Ovary (tissue), 9 donors: Measurements from ENCODE around the gene ATP8B1. TPM values are rescaled to one million over a fixed set of nuclear protein-coding genes. Genes with fewer than 3 reads are reported as not detected.

Experiments used
- DNase-seq, 5 donors: peaks; one replicate each; pipeline ENCODE4 v3.0.0-alpha.2; 2019 to 2020
- H3K27ac ChIP-seq, 2 donors: fragments of 200-600 bp; one replicate each; pipeline versions ENCODE4 v1.5.1 to v1.8.0; 2019 to 2022
- H3K27me3 ChIP-seq: fragments of 200-600 bp; one replicate; pipeline ENCODE4 v1.8.0; 2022
- H3K36me3 ChIP-seq: fragments of 200-600 bp; sonication (generic); one replicate; pipeline ENCODE4 v1.5.1; 2019
- H3K4me1 ChIP-seq: one replicate; pipeline ENCODE4 v1.8.1; 2013; ENCODE audit warnings: mild to moderate bottlenecking, moderate library complexity; ENCODE audit not compliant: insufficient read depth
- H3K4me3 ChIP-seq: fragments of 200-600 bp; sonication (generic); one replicate; pipeline ENCODE4 v1.5.1; 2017
- H3K9me3 ChIP-seq, 2 donors: fragments of 200-600 bp in 1 of 2; sonication (generic) in 1 of 2; one replicate each; pipeline versions ENCODE4 v1.5.1 to v1.8.1; 2013 to 2019; ENCODE audit warnings: mild to moderate bottlenecking in 1 of 2, moderate library complexity in 1 of 2
- CTCF ChIP-seq, 3 donors: fragments of 450-650 bp in 2 of 3; fragments of 200-600 bp in 1 of 3; IDR thresholded peaks; one replicate each; pipeline versions ENCODE4 v1.5.1 to v1.8.0; 2016 to 2022; ENCODE audit warnings: antibody characterized with exemption in 3 of 3, mild to moderate bottlenecking in 1 of 3
- EP300 ChIP-seq: sonication (generic); formaldehyde crosslinking; IDR thresholded peaks from one replicate; pipeline ENCODE4 v1.6.1; 2017; ENCODE audit warnings: antibody characterized with exemption
- POLR2A ChIP-seq: fragments of 450-650 bp; IDR thresholded peaks from one replicate; pipeline ENCODE4 v1.6.1; 2017; ENCODE audit warnings: antibody characterized with exemption, mild to moderate bottlenecking, moderate library complexity
- WGBS, 3 donors: extraction: QIAGEN DNeasy Blood & Tissue Kit in 1 of 3; methylation state at CpG; one replicate each; pipeline versions ENCODE4 v1.1.5 to v1.1.7; 2013 to 2017; 5-methylcytosine and 5-hydroxymethylcytosine counted together
- intact Hi-C, 4 donors: fragments of 100-400 bp; cut with DNase I; formaldehyde crosslinking; loops; one replicate each; pipeline versions ENCODE4 v1.11.0 to v1.15.1; 2022 to 2023
- polyA plus RNA-seq, 2 donors: library from polyadenylated mRNA; stranded (reverse); fragments of 200-250 nt in 1 of 2; fragments of 350-450 nt in 1 of 2; fragmentation: Illumina TruSeq in 1 of 2; extraction: RNeasy Lipid Tissue Mini Kit (QIAGEN cat#74804) in 1 of 2; gene quantifications; one replicate each; pipeline ENCODE4 v1.2.3, GENCODE V29; 2013 to 2014
- total RNA-seq, 7 donors: library from RNA; depleted of rRNA in 2 of 7; stranded (reverse); fragments of >200 nt in 2 of 7; fragmentation: NEBNext Ultra II Directional in 3 of 7; extraction: Animal tissue kit (Norgen Biotek cat#: 25700) in 3 of 7; gene quantifications; one replicate each; pipeline versions ENCODE4 v1.1.0 to v1.2.4, GENCODE V29; 2016 to 2023
- donor health status: DM: no; HTN: no; CAD: no; lungs with moderate emphysema.
- donor health status: DM: no; HTN: no; CAD: no.
- donor health status: Bipolar disorder and iron deficiency.
- donor health status: DM: yes; HTN: yes; CAD: no.
- donor health status: DM: no; HTN: no; CAD: no.
- donor health status: DM: yes; HTN: yes; CAD: no.

Gene ATP8B1
- total and polyA plus RNA-seq, 9 donors: 1.4 to 13.2 (median 5.2) TPM

DNA sequence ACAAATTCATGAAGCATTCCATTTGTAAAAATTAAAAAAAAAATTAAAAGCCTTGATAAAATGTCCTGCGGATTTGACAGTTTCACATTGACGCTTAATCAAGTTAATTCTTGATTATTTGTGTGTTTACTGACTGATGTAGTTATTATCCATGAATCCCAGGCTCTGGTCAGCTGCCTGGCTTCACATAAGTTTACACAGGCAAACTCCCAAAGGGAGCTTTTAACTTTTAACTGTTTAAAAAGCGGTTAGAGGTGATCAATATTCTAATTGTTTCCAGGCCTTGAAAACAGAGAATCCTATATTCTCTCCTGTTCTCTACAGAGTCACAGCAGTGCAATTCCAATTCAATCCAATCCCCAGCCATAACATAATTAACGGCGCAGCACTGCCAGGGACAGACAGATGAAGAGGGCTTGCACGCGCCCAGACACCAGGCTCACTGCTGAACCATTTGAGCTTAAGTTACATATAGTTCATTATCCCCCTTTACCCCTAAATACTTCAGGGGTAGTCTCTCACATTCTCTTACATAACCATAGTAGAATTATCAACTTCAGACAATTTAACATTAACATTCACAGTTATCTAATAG lies 47.5 kb downstream of the ATP8B1 start:
- Histone ChIP-seq H3K27ac (no peak overlapping the region), H3K4me1 (no peaks in the 10 kb centered on the region), H3K27me3 (no peaks in the 10 kb centered on the region), H3K9me3 (no peaks in the 10 kb centered on the region), H3K4me3 (no peak overlapping the region), H3K36me3 (no peaks in the 10 kb centered on the region)
- DNase-seq: no peak
- TF ChIP-seq EP300 (no peak), POLR2A (no peak), CTCF (IDR thresholded peaks at IDR 0.05) (no peak)
- intact Hi-C loops: no loop called here
- WGBS, 3 donors: 82 to 96% (median 91%) methylated on average over 7 of the region's 7 CpGs

DNA sequence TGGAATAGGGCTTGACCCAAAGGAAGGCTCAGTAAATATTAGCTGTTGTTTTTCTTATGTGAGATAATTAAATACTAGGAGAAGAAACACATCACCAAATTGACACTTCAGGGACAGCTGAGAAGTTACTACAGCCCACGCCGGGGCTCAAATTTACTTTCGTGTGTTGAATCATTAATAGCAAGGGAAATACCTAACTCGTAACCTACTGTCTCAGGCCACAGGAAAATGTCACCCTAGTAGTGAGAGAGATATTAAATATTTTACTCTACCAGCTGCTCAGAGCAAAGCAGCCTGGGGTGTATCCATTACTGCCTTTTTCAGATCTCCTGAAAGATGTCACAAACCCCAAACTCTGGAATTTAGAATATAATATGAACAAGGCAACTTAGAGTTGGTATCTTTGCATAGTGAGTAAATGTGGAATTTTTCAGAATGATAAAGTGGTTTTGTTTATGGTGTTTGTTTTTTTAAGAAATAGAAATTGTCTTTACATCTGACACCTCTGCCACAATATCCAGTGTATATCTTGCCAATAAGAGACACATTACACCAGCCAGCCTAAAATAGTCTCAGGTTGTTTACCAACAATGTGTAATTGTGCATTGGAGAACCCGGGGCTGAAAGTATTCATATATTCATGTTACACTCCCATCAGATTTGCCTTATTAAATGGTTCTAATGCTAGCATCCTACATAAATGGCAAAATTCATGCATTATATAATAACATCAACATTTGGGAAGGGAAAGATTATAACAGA lies 48.4 kb downstream of the ATP8B1 start:
- Histone ChIP-seq H3K36me3 (no peaks in the 10 kb centered on the region), H3K9me3 (no peaks in the 10 kb centered on the region), H3K4me3 (no peak overlapping the region), H3K27me3 (no peaks in the 10 kb centered on the region), H3K4me1 (no peaks in the 10 kb centered on the region), H3K27ac (no peak overlapping the region)
- no peak for DNase-seq
- 55 to 74% (median 70%) methylated on average over 5 of the region's 5 CpGs for WGBS, 3 donors
- no peak for TF ChIP-seq POLR2A
- TF ChIP-seq EP300: no peak
- no peak for TF ChIP-seq CTCF (IDR thresholded peaks at IDR 0.05)
- intact Hi-C loops: no loop called here

DNA sequence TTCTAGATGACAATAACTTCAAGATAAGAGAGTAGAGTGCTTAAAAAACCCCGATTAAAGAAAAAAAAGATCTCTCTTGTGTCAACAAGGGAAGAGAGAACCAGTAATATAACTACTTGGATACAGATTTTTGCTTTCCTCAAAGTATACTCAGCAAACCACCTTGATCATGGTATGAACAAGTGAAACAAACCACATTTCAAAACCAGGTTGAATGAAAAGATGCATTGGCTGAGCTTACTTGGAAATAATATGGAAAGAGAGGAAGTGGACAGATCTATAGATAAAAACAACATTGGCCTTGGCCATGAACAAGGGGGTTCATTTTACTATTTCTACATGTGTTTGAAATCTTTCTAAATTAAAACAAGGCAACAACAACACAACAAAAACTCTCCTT lies 50.1 kb downstream of the ATP8B1 start:
- Histone ChIP-seq H3K4me1 (peaks cover 1% of the 10 kb centered on the region), H3K36me3 (no peaks in the 10 kb centered on the region), H3K4me3 (no peak overlapping the region), H3K9me3 (no peaks in the 10 kb centered on the region), H3K27ac (no peak overlapping the region), H3K27me3 (no peaks in the 10 kb centered on the region)
- TF ChIP-seq CTCF (IDR thresholded peaks at IDR 0.05): no peak
- TF ChIP-seq POLR2A: no peak
- no peak for TF ChIP-seq EP300
- no peak for DNase-seq
- intact Hi-C loops: no loop called here
- WGBS, 3 donors: 20 to 40% (median 21%) methylated on average over 1 of the region's 1 CpG

- TF ChIP-seq CTCF (IDR thresholded peaks at IDR 0.05) (no peak), EP300 (no peak), POLR2A (no peak)
- no peak for DNase-seq
- H3K36me3 ChIP-seq: no peaks in the 10 kb centered on the region
- H3K4me1 ChIP-seq: peaks cover 1% of the 10 kb centered on the region
- H3K27ac ChIP-seq: no peak overlapping the region
- no peaks in the 10 kb centered on the region for H3K9me3 ChIP-seq
- H3K27me3 ChIP-seq: no peaks in the 10 kb centered on the region
- intact Hi-C loops: no loop called here
- 94 to 96% (median 96%) methylated on average over 2 of the region's 2 CpGs for WGBS, 3 donors
- H3K4me3 ChIP-seq: no peak overlapping the region
These were observed 53.5 kb downstream of the ATP8B1 start for GRCh38 chr18:57749604-57749970.
